GM23248 (cell line): Measurements from ENCODE around the gene NCOA3. TPM values are rescaled to one million over a fixed set of nuclear protein-coding genes. Genes with fewer than 3 reads are reported as not detected.
A peak's percentile ranks its signal among the peaks of the same experiment; 100 is the strongest.
"Not testable (repeated sequence)": the region's sequence is repeated elsewhere in the genome, so short reads cannot be mapped to it uniquely, and the experiment has no call there.

Experiments used
- DNase-seq: peaks from one replicate; pipeline ENCODE4 v3.0.0-alpha.2; 2015
- H2AFZ ChIP-seq: fragments of 200-600 bp; sonication (generic); 2 replicates; pipeline ENCODE4 v1.6.1; 2016; ENCODE audit warnings: antibody characterized with exemption
- H3F3A ChIP-seq: fragments of 200-600 bp; sonication (generic); 2 replicates; pipeline ENCODE4 v1.6.1; 2016; ENCODE audit warnings: mild to moderate bottlenecking, antibody characterized with exemption, mixed run types; ENCODE audit not compliant: insufficient read depth
- H3K27ac ChIP-seq: fragments of 200-600 bp; sonication (generic); 2 replicates; pipeline ENCODE4 v1.5.1; 2016; ENCODE audit warnings: mild to moderate bottlenecking
- H3K27me3 ChIP-seq: fragments of 200-600 bp; sonication (generic); replicated peaks from 2 replicates; pipeline ENCODE4 v1.6.1; 2016; ENCODE audit warnings: mild to moderate bottlenecking; ENCODE audit not compliant: insufficient read depth
- H3K36me3 ChIP-seq: fragments of 200-600 bp; sonication (generic); 2 replicates; pipeline ENCODE4 v1.6.1; 2016; ENCODE audit warnings: low read depth, mild to moderate bottlenecking
- H3K4me1 ChIP-seq: fragments of 200-600 bp; sonication (generic); 2 replicates; pipeline ENCODE4 v1.6.1; 2016; ENCODE audit warnings: mild to moderate bottlenecking; ENCODE audit not compliant: insufficient read depth
- H3K4me2 ChIP-seq: fragments of 200-600 bp; sonication (generic); one replicate; pipeline ENCODE4 v1.6.1; 2016; ENCODE audit warnings: mild to moderate bottlenecking; ENCODE audit not compliant: unreplicated experiment
- H3K4me3 ChIP-seq: fragments of 200-600 bp; sonication (generic); 2 replicates; pipeline ENCODE4 v1.5.1; 2016; ENCODE audit warnings: mild to moderate bottlenecking
- H3K79me2 ChIP-seq: fragments of 200-600 bp; sonication (generic); 2 replicates; pipeline ENCODE4 v1.6.1; 2016; ENCODE audit warnings: mild to moderate bottlenecking; ENCODE audit not compliant: insufficient read depth
- H3K9ac ChIP-seq: fragments of 200-600 bp; sonication (generic); 2 replicates; pipeline ENCODE4 v1.6.1; 2016; ENCODE audit warnings: mild to moderate bottlenecking
- H3K9me2 ChIP-seq: fragments of 200-600 bp; sonication (generic); 2 replicates; pipeline ENCODE4 v1.6.1; 2016; ENCODE audit warnings: mixed run types, mild to moderate bottlenecking, moderate library complexity; ENCODE audit not compliant: insufficient read depth
- H3K9me3 ChIP-seq: fragments of 200-600 bp; sonication (generic); one replicate; pipeline ENCODE4 v1.6.1; 2017; ENCODE audit warnings: low read depth
- H4K20me1 ChIP-seq: fragments of 200-600 bp; sonication (generic); 2 replicates; pipeline ENCODE4 v1.6.0; 2016; ENCODE audit not compliant: insufficient read depth
- EZH2 ChIP-seq: fragments of 200-600 bp; sonication (generic); IDR thresholded peaks from 2 replicates; pipeline ENCODE4 v1.6.1; 2018; ENCODE audit warnings: antibody characterized with exemption, mild to moderate bottlenecking; ENCODE audit not compliant: insufficient read depth, poor library complexity, severe bottlenecking
- EZH2phosphoT487 ChIP-seq: fragments of 200-600 bp; sonication (generic); IDR thresholded peaks from 2 replicates; pipeline ENCODE4 v1.6.1; 2018; ENCODE audit warnings: antibody characterized with exemption, moderate library complexity, mild to moderate bottlenecking, low read depth; ENCODE audit not compliant: insufficient read depth
- WGBS, 2 experiments: methylation state at CpG; one replicate each; pipeline ENCODE4 v1.1.6; 2015 to 2017; ENCODE audit warnings: low lambda C conversion rate in 2 of 2, low coverage in 1 of 2; ENCODE audit errors: missing lambda C conversion rate in 2 of 2; 5-methylcytosine and 5-hydroxymethylcytosine counted together
- in situ Hi-C: fragments of 300-500 bp; cut with MboI; formaldehyde crosslinking; loops from 2 replicates; pipeline ENCODE4 v1.15.0; 2020
- polyA plus RNA-seq: library from polyadenylated mRNA; unstranded; fragments of >200 nt; fragmentation: Nextera tagmentation; extraction: Ambion mirVana; gene quantifications from 2 replicates; pipeline ENCODE4 v1.2.1, GENCODE V29; 2016
- total RNA-seq: library from RNA; depleted of rRNA; stranded (reverse); fragments of >200 nt; shearing (Covaris generic); gene quantifications from 2 replicates; pipeline ENCODE4 v1.2.3, GENCODE V29; 2014

NCOA3 gene
- total and polyA plus RNA-seq, 2 experiments from 2014 or later: 19.5 to 36.6 TPM

- peaks cover 10% of the 10 kb centered on the region; the same call in 1 of the 2 replicates for H3K36me3 ChIP-seq
- H3K9ac ChIP-seq: no peak overlapping the region
- H3K9me3 ChIP-seq: no peaks in the 10 kb centered on the region
- WGBS, 2 experiments: 85 to 89% methylated on average over 4 of the region's 4 CpGs
- no peak for DNase-seq
- H3K79me2 ChIP-seq: peaks cover 98% of the 10 kb centered on the region
- H3F3A ChIP-seq: peaks cover 19% of the 10 kb centered on the region
- no peak overlapping the region for H3K4me3 ChIP-seq
- H3K4me1 ChIP-seq: peaks cover 28% of the 10 kb centered on the region
- no peaks in the 10 kb centered on the region for H3K9me2 ChIP-seq
- peak overlapping the region; percentile 35 for H3K4me2 ChIP-seq
- no peak for TF ChIP-seq EZH2
- no peak for TF ChIP-seq EZH2phosphoT487
- 0 out of 2 replicates have a peak, but pooled peaks cover 4% of the 10 kb centered on the region for H4K20me1 ChIP-seq
- in situ Hi-C loops: no loop called here
- no peaks in the 10 kb centered on the region for H3K27me3 ChIP-seq
- H3K27ac ChIP-seq: no peak overlapping the region
- no peak overlapping the region for H2AFZ ChIP-seq
Measured at GRCh38 chr20:47574616-47575364, 73.1 kb downstream of the NCOA3 start.

GRCh38 chr20:47576516-47577033, 74.9 kb downstream of the NCOA3 start:
- DNase-seq: peak; percentile 74
- Histone ChIP-seq H3K4me2 (peak overlapping the region; percentile 77), H3K9me2 (no peaks in the 10 kb centered on the region), H3K4me1 (peaks cover 28% of the 10 kb centered on the region), H4K20me1 (no peaks in the 10 kb centered on the region), H2AFZ (no peak overlapping the region), H3K9ac (peak overlapping the region; percentile 28; the same call in 1 of the 2 replicates), H3K79me2 (peaks cover 98% of the 10 kb centered on the region), H3K36me3 (peaks cover 4% of the 10 kb centered on the region; the same call in 1 of the 2 replicates), H3K27ac (peak overlapping the region; percentile 33; the same call in 1 of the 2 replicates), H3K27me3 (no peaks in the 10 kb centered on the region), H3K9me3 (no peaks in the 10 kb centered on the region), H3K4me3 (peak overlapping the region; percentile 59), H3F3A (peaks cover 19% of the 10 kb centered on the region)
- in situ Hi-C loops: no loop called here
- 0 to 6% methylated on average over 4 of the region's 4 CpGs for WGBS, 2 experiments
- TF ChIP-seq EZH2 (no peak), EZH2phosphoT487 (no peak)

GRCh38 chr20:47577314-47577713, 75.6 kb downstream of the NCOA3 start:
- Histone ChIP-seq H2AFZ (no peak overlapping the region), H3K27me3 (no peaks in the 10 kb centered on the region), H3K9me2 (no peaks in the 10 kb centered on the region), H3K4me2 (peak overlapping the region; percentile 77), H3K36me3 (no peaks in the 10 kb centered on the region), H3K4me1 (peaks cover 28% of the 10 kb centered on the region), H3K9ac (no peak overlapping the region), H3K27ac (no peak overlapping the region), H3K9me3 (no peaks in the 10 kb centered on the region), H3K4me3 (peak overlapping the region; percentile 59; the same call in 1 of the 2 replicates), H4K20me1 (no peaks in the 10 kb centered on the region), H3F3A (peaks cover 19% of the 10 kb centered on the region), H3K79me2 (peaks cover 98% of the 10 kb centered on the region)
- TF ChIP-seq EZH2 (no peak), EZH2phosphoT487 (no peak)
- in situ Hi-C loops: no loop called here
- DNase-seq: no peak

GRCh38 chr20:47578543-47578942, 76.9 kb downstream of the NCOA3 start:
- H3F3A ChIP-seq: peaks cover 19% of the 10 kb centered on the region
- H3K4me1 ChIP-seq: peaks cover 28% of the 10 kb centered on the region
- H3K79me2 ChIP-seq: peaks cover 98% of the 10 kb centered on the region
- H3K4me3 ChIP-seq: no peak overlapping the region
- H4K20me1 ChIP-seq: no peaks in the 10 kb centered on the region
- no peak overlapping the region for H3K9ac ChIP-seq
- no peaks in the 10 kb centered on the region for H3K9me2 ChIP-seq
- DNase-seq: no peak
- H3K4me2 ChIP-seq: no peak overlapping the region
- H3K36me3 ChIP-seq: no peaks in the 10 kb centered on the region
- WGBS, 2 experiments: 47 to 53% methylated on average over 1 of the region's 1 CpG
- H3K27ac ChIP-seq: no peak overlapping the region
- TF ChIP-seq EZH2 (no peak), EZH2phosphoT487 (no peak)
- H2AFZ ChIP-seq: no peak overlapping the region
- H3K9me3 ChIP-seq: no peaks in the 10 kb centered on the region
- no peaks in the 10 kb centered on the region for H3K27me3 ChIP-seq
- in situ Hi-C loops: no loop called here

- H2AFZ ChIP-seq, H3K4me2 ChIP-seq, H3K9me2 ChIP-seq, H3K9me3 ChIP-seq, H3K4me3 ChIP-seq, H3K9ac ChIP-seq, in situ Hi-C loops, DNase-seq, H3K36me3 ChIP-seq, H3K27me3 ChIP-seq, H4K20me1 ChIP-seq, H3K27ac ChIP-seq: not testable (repeated sequence)
- 85 to 87% methylated on average over 7 of the region's 7 CpGs for WGBS, 2 experiments
- H3F3A ChIP-seq: peaks cover 14% of the 10 kb centered on the region
- peaks cover 19% of the 10 kb centered on the region for H3K4me1 ChIP-seq
- H3K79me2 ChIP-seq: peaks cover 98% of the 10 kb centered on the region
Measured at GRCh38 chr20:47580686-47581085, 79.0 kb downstream of the NCOA3 start.
